HG02970 (cell line): Measurements from ENCODE around the gene ANKRD28.
"Not testable (repeated sequence)": the region's sequence is repeated elsewhere in the genome, so short reads cannot be mapped to it uniquely, and the experiment has no call there.

Experiments
- ATAC-seq: cut with Tn5 transposase; IDR thresholded peaks from one replicate; pipeline ENCODE4 v1.9.1; 2021; ENCODE audit warnings: mild to moderate bottlenecking, moderate library complexity, moderate number of reproducible peaks; ENCODE audit not compliant: unreplicated experiment, low FRiP score

Gene ANKRD28

DNA sequence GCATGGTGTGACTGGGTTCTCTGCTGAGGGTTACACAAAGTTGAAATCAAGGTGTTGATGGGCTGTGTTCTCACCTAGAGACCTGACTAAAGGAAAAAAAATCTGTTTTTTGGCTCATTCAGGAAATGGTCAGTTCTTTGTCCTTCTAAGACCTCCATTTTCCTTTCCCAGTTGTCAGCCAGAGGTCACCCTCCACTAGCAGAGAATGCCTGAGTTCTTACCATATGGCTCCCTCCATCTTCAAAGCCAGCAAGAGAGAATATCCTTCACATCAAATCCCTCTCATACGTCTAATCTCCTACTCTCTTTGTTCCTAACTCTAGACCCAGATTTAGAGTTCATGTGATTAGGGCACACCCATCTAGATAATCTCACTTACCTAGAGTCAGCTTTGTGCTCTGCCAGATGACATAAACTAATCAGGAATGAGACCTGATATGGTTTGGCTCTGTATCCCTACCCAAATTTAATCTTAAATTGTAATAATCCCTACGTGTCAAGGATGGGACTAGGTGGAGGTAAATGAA is 19.4 kb downstream of the ANKRD28 start:
- ATAC-seq: no peak

DNA sequence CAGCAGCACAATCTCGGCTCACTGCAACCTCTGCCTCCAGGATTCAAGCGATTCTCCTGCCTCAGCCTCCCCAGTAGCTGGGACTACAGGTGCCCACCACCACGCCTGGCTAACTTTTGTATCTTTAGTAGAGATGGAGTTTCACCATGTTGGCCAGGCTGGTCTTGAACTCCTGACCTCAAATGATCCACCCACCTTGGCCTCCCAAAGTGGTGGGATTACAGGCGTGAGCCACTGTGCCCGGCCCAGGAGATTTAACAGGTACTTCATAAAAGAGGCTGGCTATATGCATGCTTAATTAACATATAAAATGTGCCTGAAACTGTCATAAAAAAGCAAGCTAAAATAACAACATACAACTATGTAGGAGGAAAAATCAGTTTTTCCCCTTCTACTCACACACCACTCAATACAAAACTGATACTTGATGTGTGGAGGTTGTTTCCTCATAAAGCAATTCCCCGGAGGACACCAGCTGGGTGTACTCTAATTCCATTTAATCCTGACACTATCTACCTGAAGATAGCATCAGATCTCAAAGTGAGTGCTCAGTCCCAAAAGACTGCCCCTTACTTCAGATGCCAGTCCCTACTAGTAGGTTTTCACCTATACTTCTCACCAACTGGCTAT is 22.7 kb downstream of the ANKRD28 start:
- not testable (repeated sequence) for ATAC-seq

DNA sequence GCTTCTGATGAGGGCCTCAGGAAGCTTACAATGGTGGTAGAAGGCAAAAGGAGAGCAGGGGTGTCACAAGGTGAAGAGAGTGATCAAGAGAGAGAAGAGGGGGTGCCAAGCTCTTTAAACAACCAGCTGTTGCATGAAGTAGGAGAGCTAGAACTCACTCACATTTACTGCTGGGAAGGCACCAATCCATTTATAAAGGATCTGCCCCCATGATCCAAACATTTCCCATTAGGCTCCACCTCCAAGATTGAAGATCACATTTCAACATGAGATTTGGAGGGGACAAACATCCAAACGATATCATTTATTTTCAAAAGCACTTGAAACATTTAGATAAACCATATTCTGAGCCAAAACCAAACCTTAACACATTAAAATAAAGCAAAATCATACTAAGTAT is 26.3 kb downstream of the ANKRD28 start:
- ATAC-seq: no peak

DNA sequence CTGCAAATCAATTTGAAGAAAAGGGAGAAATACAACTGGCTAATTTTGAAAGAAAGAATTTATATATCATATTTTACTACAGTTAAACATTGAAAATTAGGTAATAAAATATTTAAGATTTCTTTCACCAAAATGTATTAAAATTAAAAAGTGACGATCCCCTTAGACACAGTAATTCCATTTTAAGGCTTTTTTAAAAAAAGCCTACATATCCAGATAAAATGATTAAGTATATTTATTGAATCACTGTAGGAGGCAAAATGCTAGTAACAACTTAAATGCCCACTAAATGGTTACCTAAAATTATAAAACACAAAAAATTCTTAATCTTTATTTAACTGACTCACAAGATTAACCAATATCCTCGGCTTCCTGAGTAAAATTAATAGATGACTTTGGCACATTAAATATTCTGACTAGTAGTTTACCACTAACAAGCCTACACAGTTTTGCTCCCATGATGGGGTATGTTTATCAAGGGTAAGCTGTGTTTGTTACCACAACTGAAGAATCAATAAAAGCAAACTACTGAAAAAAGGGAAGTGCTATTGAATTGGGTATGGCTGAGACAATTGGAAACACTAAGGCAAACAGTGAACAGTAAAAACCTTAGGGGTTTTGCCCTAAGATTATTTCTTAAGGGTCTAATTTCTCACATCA is 28.4 kb downstream of the ANKRD28 start:
- no peak for ATAC-seq

DNA sequence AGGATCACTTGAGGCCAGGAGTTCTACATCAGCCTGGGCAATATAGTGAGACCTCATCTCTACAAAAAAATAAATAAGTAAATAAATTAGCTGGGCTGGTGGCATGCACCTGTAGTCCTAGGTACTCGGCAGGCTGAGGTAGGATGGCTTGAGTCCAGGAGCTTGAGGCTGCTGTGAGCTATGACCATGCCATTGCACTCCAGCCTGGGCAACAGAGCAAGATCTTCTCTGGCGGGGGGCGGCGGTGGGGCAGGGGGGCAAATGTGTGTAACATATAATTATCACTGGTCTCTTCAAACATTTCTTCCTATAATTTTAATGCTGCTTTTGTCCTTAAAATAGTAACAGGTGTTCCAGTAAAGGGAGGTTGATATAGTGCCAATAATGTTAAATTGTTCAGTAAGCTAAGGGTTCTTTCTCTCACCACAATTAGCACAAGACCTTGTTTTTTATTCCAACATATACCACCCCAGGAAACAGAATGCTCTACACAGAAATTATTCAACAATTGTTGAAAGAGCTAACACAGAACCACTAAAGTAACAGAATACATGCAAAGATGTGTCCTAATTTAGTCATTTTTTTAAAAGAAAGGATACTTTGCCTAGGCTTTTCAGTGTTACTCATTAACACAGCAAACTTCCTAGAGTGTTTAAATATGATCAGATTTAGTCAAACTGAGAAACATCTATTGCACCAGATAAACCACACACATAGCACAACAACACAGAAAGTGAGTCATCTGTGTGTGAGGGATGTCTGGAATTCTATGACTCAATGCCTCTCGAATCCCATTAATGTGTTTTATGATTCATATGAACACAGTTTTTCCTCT is 29.1 kb downstream of the ANKRD28 start:
- peak; percentile 72 for ATAC-seq

DNA sequence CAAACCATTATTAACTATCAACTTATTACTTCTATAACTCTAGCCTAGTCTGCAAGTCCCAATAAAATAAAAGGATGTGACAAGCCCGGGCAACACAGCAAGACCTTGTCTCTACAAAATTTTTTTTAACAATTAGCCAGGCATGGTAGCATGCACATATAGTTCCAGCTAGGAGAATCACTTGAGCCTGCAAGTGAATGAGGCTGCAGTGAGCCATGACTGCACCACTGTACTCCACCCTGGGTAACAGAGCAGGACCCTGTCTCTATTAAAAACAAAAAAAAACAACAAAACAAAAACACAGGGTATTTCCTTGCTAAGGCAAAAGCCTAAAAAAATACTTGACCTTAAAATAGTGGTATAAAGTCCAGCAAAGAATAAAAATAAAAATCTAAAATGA is 31.4 kb downstream of the ANKRD28 start:
- no peak for ATAC-seq

DNA sequence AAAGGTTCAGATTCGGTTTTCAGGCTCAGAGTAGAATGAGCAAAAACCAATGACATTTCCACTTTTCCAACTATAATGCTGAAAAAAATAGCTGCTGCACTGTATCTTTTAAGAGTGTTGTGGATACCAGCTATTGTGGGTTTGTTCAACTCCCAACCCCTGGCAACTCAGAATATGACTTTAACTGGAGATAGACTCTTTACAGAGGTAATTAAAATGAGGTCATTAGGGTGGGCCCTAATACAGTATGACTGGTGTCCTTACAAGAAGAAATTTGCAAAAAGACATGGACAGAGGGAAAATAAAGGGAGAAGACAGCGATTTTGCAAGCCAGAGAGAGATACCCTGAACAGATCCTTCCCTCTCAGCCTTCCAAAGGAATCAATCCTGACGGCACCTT is 39.5 kb downstream of the ANKRD28 start:
- ATAC-seq: no peak

DNA sequence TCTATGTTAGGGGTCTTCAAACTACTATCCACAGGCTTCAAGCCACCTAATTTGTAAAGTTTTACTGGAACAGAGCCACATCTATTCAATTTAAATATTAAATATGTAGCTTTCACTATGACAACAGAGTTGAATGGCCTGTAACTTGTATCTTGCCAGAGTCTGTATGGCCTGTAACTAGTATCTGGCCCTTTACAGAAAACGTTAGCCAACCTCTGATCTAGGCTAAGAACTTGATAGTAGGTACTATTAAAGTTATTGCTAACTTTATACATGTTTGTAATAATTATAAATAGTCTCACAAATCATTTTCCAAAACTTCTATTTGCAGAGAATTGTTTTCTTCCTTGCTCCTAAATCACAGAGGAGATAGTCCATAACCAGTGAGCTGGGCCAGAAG is 40.0 kb downstream of the ANKRD28 start:
- ATAC-seq: no peak

DNA sequence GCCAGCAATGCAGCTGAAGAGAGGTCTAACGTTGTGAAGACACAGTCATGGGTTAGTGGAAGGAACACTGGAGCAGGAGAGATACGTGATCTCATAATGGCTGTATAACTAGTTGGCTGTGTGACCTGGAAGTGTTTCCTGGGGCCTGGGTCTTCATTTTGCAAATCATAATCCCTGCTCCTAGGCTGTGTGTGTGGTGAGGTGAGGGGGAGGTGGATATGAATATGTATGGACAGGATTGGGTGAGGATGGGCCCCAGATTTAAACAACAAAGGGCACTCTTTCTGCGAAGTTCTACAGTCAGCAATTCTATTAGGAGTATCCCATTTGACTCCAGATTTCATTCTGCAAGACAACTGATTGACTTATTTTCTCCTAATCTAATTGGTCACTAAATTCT is 41.3 kb downstream of the ANKRD28 start:
- ATAC-seq: no peak

DNA sequence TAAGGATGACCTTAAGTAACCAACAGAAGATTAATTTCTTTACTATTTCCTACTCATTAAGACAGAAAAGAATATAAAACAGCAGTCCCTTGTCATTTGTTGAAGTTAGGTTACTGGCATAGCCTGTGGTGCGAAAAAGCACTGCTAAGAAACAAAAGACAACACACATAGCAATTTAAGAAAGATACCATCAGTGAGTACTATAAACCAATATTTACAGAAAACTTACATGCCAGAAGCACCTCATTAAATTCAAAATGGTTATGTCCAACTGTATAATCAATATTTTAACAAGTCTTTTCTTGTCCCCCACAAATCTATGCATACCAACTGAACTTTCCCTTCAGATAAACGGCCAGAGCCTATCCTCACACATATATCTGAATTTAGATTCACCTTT is 42.0 kb downstream of the ANKRD28 start:
- ATAC-seq: no peak

DNA sequence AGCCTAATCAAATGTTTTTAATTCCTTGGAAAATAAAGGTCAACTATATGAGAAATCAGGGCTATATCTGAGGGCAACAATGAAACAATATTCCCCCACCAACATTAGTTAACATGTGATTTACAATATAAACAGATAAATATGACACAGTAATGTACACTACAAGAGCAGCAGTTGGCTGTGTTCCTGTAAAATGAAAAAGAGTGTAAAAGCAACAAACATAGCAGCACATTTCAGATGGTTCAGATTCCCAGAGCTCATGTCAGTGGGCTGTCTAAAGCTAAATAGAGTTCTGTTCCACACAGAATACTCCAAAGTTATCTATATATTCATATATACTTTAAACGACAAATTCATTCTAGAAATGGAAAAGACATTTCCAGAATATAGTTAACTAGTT is 42.6 kb downstream of the ANKRD28 start:
- no peak for ATAC-seq

DNA sequence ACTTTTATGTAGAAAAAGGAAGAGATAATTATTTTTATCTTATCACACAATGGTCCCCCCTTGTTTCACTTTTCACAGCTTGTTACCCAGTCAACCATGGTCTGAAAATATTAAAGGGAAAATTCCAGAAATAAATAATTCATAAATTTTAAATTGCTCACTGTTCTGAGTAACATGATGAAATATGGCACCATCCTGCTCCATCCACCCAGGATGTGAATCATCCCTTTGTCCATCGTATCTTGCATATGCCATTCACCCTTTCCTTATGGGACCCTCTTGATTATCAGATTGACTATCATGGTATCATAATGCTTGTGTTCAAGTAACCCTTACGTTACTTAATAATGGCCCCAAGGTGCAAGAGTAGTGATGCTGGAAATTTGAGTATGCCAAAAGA is 43.7 kb downstream of the ANKRD28 start:
- ATAC-seq: no peak

DNA sequence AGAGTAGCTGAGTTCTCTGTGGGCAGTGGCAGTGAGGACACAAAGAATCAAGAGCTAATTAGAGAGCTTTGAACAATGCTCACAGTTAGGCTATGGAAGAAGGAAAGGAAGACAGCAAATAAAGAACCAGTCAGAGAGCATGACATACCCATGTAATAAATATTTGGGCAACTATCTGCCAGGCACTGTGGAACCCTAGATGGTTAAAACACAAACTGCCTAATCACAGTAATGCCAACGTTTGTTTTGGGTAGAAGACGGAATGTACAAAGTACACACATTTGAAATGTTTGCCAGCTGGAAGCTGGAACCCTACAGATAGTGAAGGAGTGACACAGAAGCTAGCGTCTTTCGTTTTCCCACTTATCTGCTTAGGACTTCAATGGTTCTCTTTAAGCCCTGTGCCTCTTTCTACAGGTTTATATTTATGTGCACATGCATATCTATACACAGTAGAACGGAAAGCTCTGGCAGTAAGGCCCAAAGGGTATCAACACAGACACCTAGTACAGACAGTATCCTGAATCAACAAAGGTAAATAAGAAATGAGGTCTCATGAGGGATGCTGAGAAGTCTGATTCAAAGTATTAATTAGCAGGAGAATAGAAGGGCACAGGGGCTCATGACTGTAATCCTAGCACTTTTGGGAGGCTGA is 44.6 kb downstream of the ANKRD28 start:
- no peak for ATAC-seq

DNA sequence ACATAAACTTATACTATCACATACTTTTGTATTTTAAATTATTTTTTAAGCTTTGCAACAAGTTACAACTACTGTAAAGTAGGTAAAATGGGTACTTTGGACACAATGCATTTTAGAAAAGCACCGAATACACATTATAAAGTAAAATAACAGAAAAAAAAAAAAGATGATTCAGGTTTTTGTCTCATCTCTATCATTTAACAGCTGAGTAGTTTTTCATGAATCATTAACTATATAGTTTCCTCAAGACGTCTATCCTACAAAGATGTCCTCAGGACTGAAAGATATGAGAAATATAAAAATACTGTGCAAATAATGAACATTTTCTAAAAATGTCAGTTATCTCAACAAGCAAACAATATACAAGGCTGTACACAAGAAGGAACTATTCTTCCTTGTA is 46.9 kb downstream of the ANKRD28 start:
- no peak for ATAC-seq

DNA sequence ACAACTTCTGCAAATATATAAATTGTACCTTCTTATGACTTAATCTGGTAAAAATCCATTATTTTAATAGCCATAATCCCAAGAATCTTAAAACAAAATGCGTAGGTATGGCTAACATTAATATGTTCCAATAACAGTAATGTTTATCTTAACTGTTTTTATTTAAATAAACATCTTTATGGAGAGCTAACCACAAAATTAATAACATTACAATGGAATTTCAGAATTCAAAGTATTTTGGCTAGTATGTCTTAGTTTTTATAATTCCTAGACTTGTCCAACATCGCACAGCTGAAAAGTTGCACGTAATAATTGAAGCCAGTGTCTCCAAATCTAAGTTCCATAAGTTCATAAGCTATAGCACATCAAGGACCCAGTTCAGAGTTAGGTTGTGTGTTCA is 47.6 kb downstream of the ANKRD28 start:
- no peak for ATAC-seq

DNA sequence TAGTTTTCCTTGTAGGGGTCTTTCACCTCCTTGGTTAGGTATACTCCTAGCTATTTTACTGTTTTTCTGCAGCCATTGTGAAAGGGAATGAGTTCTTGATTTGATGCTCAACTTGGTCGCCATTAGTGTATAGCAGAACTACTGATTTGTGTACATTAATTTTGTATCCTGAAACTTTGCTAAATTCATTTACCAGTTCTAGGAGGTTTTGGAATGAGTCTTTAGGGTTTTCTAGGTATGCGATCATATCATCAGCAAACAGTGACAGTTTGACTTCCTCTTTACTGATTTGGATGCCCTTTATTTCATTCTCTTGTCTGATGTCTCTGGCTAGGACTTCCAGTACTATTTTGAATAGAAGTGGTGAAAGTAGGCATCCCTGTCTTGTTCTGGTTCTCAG is 51.9 kb downstream of the ANKRD28 start:
- not testable (repeated sequence) for ATAC-seq

DNA sequence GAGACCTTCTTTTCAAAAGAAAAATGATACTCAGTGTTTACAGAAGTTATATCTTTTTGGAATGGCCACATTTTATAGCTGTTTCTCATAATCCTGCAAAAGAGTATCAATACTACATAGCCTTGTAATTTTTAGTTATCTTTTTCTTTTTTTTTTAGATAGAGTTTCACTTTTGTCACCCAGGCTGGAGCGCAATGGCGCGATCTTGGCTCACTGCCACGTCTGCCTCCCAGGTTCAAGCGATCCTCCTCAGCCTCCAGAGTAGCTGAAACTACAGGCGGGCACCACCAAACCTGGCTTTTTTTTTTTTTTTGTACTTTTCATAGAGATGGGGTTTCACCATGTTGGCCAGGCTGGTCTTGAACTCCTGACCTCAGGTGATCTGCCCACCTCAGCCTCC is 53.6 kb downstream of the ANKRD28 start:
- ATAC-seq: no peak

DNA sequence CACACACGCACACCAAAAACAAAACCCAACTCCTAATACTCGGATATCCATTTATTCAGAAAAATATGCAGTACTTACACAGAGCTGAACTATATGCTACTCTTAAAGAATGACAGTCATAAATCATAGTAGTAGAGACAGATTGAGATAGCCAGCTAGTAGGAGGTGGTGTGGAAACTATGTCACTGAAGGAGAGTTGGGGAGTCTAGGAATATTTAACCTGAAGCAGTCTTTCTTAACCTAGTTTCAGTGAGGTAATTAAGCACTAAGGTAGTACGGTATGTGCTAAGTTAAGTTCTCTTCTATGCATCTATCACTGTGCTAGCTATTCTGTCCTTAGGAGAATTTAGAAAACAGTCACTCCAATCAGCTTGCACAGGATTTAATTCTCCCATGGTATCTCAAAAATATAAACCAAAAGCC is 54.2 kb downstream of the ANKRD28 start:
- ATAC-seq: no peak

DNA sequence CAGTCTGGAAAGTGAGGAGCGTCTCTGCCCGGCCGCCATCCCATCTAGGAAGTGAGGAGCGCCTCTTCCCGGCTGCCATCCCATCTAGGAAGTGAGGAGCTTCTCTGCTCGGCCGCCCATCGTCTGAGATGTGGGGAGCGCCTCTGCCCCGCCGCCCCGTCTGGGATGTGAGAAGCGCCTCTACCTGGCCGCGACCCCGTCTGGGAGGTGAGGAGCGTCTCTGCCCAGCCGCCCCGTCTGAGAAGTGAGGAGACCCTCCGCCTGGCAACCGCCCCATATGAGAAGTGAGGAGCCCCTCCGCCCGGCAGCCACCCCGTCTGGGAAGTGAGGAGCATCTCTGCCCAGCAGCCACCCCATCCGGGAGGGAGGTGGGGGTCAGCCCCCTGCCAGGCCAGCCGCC is 55.5 kb downstream of the ANKRD28 start:
- ATAC-seq: not testable (repeated sequence)

DNA sequence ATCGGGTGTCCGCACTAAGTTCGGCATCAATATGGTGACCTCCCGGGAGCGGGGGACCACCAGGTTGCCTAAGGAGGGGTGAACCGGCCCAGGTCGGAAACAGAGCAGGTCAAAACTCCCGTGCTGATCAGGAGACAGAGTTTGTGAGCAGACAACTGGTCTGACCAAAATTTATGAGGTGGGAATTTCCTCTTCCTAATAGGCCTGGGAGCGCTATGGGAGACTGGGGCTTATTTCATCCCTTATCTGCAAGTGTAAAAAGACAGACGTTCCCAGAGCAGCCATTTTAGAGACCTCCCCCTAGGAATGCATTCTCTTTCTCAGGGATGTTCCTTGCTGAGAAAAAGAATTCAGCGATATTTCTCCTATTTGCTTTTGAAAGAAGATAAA is 59.2 kb downstream of the ANKRD28 start:
- ATAC-seq: not testable (repeated sequence)

DNA sequence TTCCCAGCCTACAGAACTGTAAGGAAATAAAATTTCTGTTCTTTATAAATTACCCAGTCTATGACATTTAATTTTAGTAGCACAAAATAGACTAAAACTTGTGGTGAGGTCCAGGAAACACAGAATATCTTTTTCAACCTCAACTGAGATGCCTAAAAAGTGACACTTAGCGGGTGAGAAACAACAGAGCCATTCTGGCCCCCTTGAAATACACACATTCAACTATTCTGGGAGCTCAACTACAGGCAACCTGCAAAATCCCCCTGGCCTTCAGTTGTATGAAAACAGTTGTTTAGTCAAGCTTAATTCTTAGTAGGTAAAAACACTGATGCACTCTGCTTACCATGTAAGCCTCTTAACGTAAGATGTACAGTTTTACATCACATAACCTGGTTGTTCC is 66.8 kb downstream of the ANKRD28 start:
- no peak for ATAC-seq
